Esophagus squamous epithelium (tissue), 4 donors: Measurements from ENCODE around the gene ZNF345.

Experiments
- CTCF ChIP-seq, 6 experiments: fragments of 450-650 bp in 4 of 6; fragments of 200-600 bp in 2 of 6; sonication (generic) in 2 of 6; IDR thresholded peaks; one replicate each; pipeline ENCODE4 v1.5.1; 2016 to 2019; ENCODE audit warnings: antibody characterized with exemption in 6 of 6, mild to moderate bottlenecking in 4 of 6, moderate library complexity in 4 of 6
- POLR2A ChIP-seq, 4 donors: fragments of 450-650 bp; IDR thresholded peaks; one replicate each; pipeline ENCODE4 v1.6.1; 2017; ENCODE audit warnings: antibody characterized with exemption in 4 of 4, mild to moderate bottlenecking in 4 of 4, moderate library complexity in 3 of 4

DNA sequence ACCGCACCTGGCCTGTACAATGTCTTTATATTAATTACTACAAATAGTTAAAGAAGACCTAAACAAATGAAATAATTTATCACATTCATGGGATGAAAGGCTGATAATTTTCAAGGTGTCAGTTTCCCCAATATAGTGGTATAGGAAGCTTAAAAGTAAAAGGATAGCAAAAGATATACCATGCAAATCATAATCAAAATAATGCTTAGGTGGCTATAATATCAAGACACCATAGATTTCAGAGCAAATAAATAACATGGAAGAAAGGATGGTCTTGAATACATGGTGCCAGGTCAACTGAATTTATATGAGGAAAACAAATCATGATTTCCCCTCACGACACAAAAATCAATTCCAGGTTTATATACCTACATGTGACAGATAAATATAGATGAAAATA is 17.2 kb upstream of the ZNF345 start:
- TF ChIP-seq CTCF (IDR thresholded peaks at IDR 0.05) (no peak), POLR2A (IDR thresholded peaks at IDR 0.05) (no peak)
